Caco-2 (cell line): ENCODE results near the gene C4orf51. TPM values are rescaled to one million over a fixed set of nuclear protein-coding genes. Genes with fewer than 3 reads are reported as not detected.

Experiments
- BruUV-seq: library from RNA; stranded (reverse); fragments of 400-500 nt; replicated peaks from 2 replicates; lab custom pipeline; 2021; lab: Mats Ljungman, UMichigan
- CTCF ChIA-PET: fragments of 300-600 bp; sonication (Branson Sonifier 250); formaldehyde crosslinking; loops from one replicate; lab custom pipeline; 2022; ENCODE audit warnings: antibody characterized with exemption; lab: Charles Lee
- POLR2A ChIA-PET: fragments of 300-600 bp; sonication (Branson Sonifier 250); formaldehyde crosslinking; loops from one replicate; lab custom pipeline; 2022; ENCODE audit warnings: antibody characterized with exemption; lab: Charles Lee
- DNase-seq, 2 experiments: peaks; one replicate each; pipeline versions ENCODE4 v3.0.0 to v3.0.0-alpha.2; 2020 to 2022
- H3K27me3 ChIP-seq: replicated peaks from 2 replicates; pipeline ENCODE4 v1.6.0; 2011; ENCODE audit warnings: low read length; ENCODE audit not compliant: control insufficient read depth, insufficient read depth
- H3K36me3 ChIP-seq: 2 replicates; pipeline ENCODE4 v1.5.1; 2011; ENCODE audit warnings: low read length; ENCODE audit not compliant: control insufficient read depth, insufficient read depth
- H3K4me1 ChIP-seq: fragments of 250-450 bp; sonication (Bioruptor Pico); 2 replicates; pipeline ENCODE4 v1.5.1; 2020; ENCODE audit warnings: mild to moderate bottlenecking
- H3K4me3 ChIP-seq: 2 replicates; pipeline ENCODE4 v1.5.1; 2011; ENCODE audit warnings: low read depth, mild to moderate bottlenecking, control low read depth, low read length
- H3K9me3 ChIP-seq: fragments of 250-450 bp; sonication (Bioruptor Pico); 2 replicates; pipeline ENCODE4 v1.5.1; 2020; ENCODE audit warnings: mild to moderate bottlenecking, moderate library complexity
- H3K27ac Mint-ChIP-seq: one replicate; pipeline ENCODE4 v1.8.0; 2022; ENCODE audit warnings: mixed read lengths; ENCODE audit not compliant: unreplicated experiment
- H3K27me3 Mint-ChIP-seq: one replicate; pipeline ENCODE4 v1.8.0; 2022; ENCODE audit warnings: mixed read lengths; ENCODE audit not compliant: insufficient read depth, unreplicated experiment
- H3K36me3 Mint-ChIP-seq: one replicate; pipeline ENCODE4 v1.8.0; 2022; ENCODE audit warnings: mild to moderate bottlenecking, mixed read lengths; ENCODE audit not compliant: insufficient read depth, unreplicated experiment
- H3K4me1 Mint-ChIP-seq: one replicate; pipeline ENCODE4 v1.8.0; 2022; ENCODE audit warnings: low read depth, mixed read lengths; ENCODE audit not compliant: unreplicated experiment
- H3K4me3 Mint-ChIP-seq: one replicate; pipeline ENCODE4 v1.8.0; 2022; ENCODE audit warnings: mild to moderate bottlenecking, moderate library complexity, mixed read lengths; ENCODE audit not compliant: unreplicated experiment
- H3K9me3 Mint-ChIP-seq: one replicate; pipeline ENCODE4 v1.8.0; 2022; ENCODE audit warnings: mixed read lengths; ENCODE audit not compliant: unreplicated experiment
- CTCF ChIP-seq, 2 experiments: fragments of 200-600 bp in 1 of 2; IDR thresholded peaks; 1 replicate in 1 of 2; 2 replicates in 1 of 2; pipeline versions ENCODE4 v1.5.1 to v1.8.0; 2011 to 2022; ENCODE audit warnings: antibody characterized with exemption in 1 of 2, control low read depth in 1 of 2, inconsistent platforms in 1 of 2, low read depth in 1 of 2, low read length in 1 of 2, mild to moderate bottlenecking in 1 of 2, moderate library complexity in 1 of 2; ENCODE audit not compliant: insufficient read depth in 1 of 2, severe bottlenecking in 1 of 2, unreplicated experiment in 1 of 2
- intact Hi-C: fragments of 100-400 bp; cut with micrococcal nuclease; formaldehyde crosslinking; loops from one replicate; pipeline ENCODE4 v1.10.0; 2022; ENCODE audit not compliant: unreplicated experiment
- total RNA-seq: library from RNA; stranded (reverse); gene quantifications from 2 replicates; pipeline ENCODE4 v1.2.3, GENCODE V29; 2022

C4orf51 gene
- total RNA-seq, 1 experiment from 2014 or later = not detected

GRCh38 chr4:145776208-145776607 is 96.3 kb downstream of the C4orf51 start:
- Mint-ChIP-seq H3K27me3 (no peaks in the 10 kb centered on the region), H3K9me3 (no peaks in the 10 kb centered on the region), H3K36me3 (no peaks in the 10 kb centered on the region), H3K4me1 (no peaks in the 10 kb centered on the region), H3K27ac (no peak overlapping the region), H3K4me3 (no peak overlapping the region)
- Histone ChIP-seq H3K9me3 (no peaks in the 10 kb centered on the region), H3K27me3 (no peaks in the 10 kb centered on the region), H3K4me3 (no peak overlapping the region), H3K4me1 (no peaks in the 10 kb centered on the region), H3K36me3 (no peaks in the 10 kb centered on the region)
- no peak for DNase-seq
- BruUV-seq = no TSS peak
- POLR2A ChIA-PET = no interaction called here
- no peak for TF ChIP-seq CTCF (IDR thresholded peaks at IDR 0.05; ENCODE audit: insufficient read depth in 1 of 2, low read depth in 1 of 2, low read length in 1 of 2, severe bottlenecking in 1 of 2, unreplicated experiment in 1 of 2)
- intact Hi-C loops = no loop called here
- CTCF ChIA-PET = no interaction called here

- no peak for DNase-seq
Measured at GRCh38 chr4:145779319-145779801, 99.4 kb downstream of the C4orf51 start.

DNA sequence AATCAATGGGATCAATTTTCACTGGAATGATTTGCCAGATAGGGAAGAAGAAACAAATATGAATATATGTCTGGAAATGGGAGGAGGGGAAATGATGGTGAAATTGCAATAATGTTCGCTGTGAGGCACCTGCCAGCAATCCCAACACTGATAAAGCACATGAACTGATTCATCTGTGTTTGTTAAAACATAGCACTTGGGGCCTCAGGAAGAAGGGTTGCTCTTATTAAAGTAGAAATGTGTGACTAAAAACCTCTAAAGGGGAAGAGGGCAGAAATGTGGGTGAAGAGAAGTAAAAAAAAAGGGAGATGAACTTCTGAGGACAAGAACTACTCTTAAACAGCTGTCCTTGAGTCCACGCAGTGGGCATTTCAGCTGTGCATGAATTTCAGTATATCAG is 101.4 kb downstream of the C4orf51 start:
- no peak overlapping the region for H3K4me3 Mint-ChIP-seq
- POLR2A ChIA-PET = no interaction called here
- no TSS peak for BruUV-seq

More at GRCh38 chr4:145779319-145779801, 99.4 kb downstream of the C4orf51 start:
- Histone ChIP-seq H3K27me3 (no peaks in the 10 kb centered on the region), H3K9me3 (no peaks in the 10 kb centered on the region), H3K4me3 (no peak overlapping the region), H3K4me1 (no peaks in the 10 kb centered on the region), H3K36me3 (no peaks in the 10 kb centered on the region)
- no TSS peak for BruUV-seq
- no peak overlapping the region for H3K27ac Mint-ChIP-seq
- no peaks in the 10 kb centered on the region for H3K9me3 Mint-ChIP-seq
- intact Hi-C loops = no loop called here
- no peaks in the 10 kb centered on the region for H3K27me3 Mint-ChIP-seq
- H3K4me3 Mint-ChIP-seq = no peak overlapping the region
- CTCF ChIA-PET = no interaction called here
- no peaks in the 10 kb centered on the region for H3K4me1 Mint-ChIP-seq
- H3K36me3 Mint-ChIP-seq = no peaks in the 10 kb centered on the region
- TF ChIP-seq CTCF (IDR thresholded peaks at IDR 0.05; ENCODE audit: insufficient read depth in 1 of 2, low read depth in 1 of 2, low read length in 1 of 2, severe bottlenecking in 1 of 2, unreplicated experiment in 1 of 2) = no peak
- POLR2A ChIA-PET = no interaction called here

More for the DNA sequence above, 101.4 kb downstream of the C4orf51 start:
- no peak for TF ChIP-seq CTCF (IDR thresholded peaks at IDR 0.05; ENCODE audit: insufficient read depth in 1 of 2, low read depth in 1 of 2, low read length in 1 of 2, severe bottlenecking in 1 of 2, unreplicated experiment in 1 of 2)
- DNase-seq = no peak
- H3K36me3 Mint-ChIP-seq = no peaks in the 10 kb centered on the region
- no peaks in the 10 kb centered on the region for H3K4me1 Mint-ChIP-seq
- Histone ChIP-seq H3K4me3 (no peak overlapping the region), H3K9me3 (no peaks in the 10 kb centered on the region), H3K36me3 (no peaks in the 10 kb centered on the region), H3K4me1 (no peaks in the 10 kb centered on the region), H3K27me3 (no peaks in the 10 kb centered on the region)
- no peak overlapping the region for H3K27ac Mint-ChIP-seq
- CTCF ChIA-PET = no interaction called here
- intact Hi-C loops = no loop called here
- no peaks in the 10 kb centered on the region for H3K27me3 Mint-ChIP-seq
- no peaks in the 10 kb centered on the region for H3K9me3 Mint-ChIP-seq

Other genes with a start within 250 kb of the C4orf51 start
- gene SMAD1, start 198.3 kb upstream of the C4orf51 start, total RNA-seq = 4.9 and 5.3 TPM in 2 replicates
- gene MMAA, start 60.8 kb upstream of the C4orf51 start, total RNA-seq = 1.7 and 3.3 TPM in 2 replicates